Tibial artery (tissue), 4 donors: ENCODE measurements around the gene FXYD4.

ENCODE experiments used
- DNase-seq, 2 donors: peaks; one replicate each; pipeline ENCODE4 v3.0.0-alpha.2; 2019
- H3K27ac ChIP-seq, 2 donors: fragments of 200-600 bp; sonication (generic) in 1 of 2; 1 replicate in 1 of 2; 2 replicates in 1 of 2; pipeline ENCODE4 v1.5.1; 2018 to 2019; ENCODE audit warnings: mild to moderate bottlenecking in 1 of 2
- H3K27me3 ChIP-seq, 2 donors: fragments of 200-600 bp; sonication (generic) in 1 of 2; one replicate each; pipeline versions ENCODE4 v1.5.1 to v1.6.0; 2016 to 2019
- H3K36me3 ChIP-seq, 3 donors: fragments of 200-600 bp; sonication (generic) in 2 of 3; one replicate each; pipeline ENCODE4 v1.5.1; 2016 to 2019; ENCODE audit warnings: mild to moderate bottlenecking in 2 of 3
- H3K4me1 ChIP-seq, 4 donors: fragments of 200-600 bp; sonication (generic) in 2 of 4; 1 replicate in 3 of 4; 2 replicates in 1 of 4; pipeline ENCODE4 v1.5.1; 2016 to 2019
- H3K4me3 ChIP-seq, 2 donors: fragments of 200-600 bp; sonication (generic) in 1 of 2; 1 replicate in 1 of 2; 2 replicates in 1 of 2; pipeline ENCODE4 v1.5.1; 2018 to 2019; ENCODE audit warnings: mild to moderate bottlenecking in 2 of 2
- H3K9me3 ChIP-seq, 3 donors: fragments of 200-600 bp; sonication (generic) in 1 of 3; one replicate each; pipeline ENCODE4 v1.5.1; 2016 to 2019
- intact Hi-C: fragments of 100-400 bp; cut with DNase I; formaldehyde crosslinking; loops from one replicate; pipeline ENCODE4 v1.15.0; 2023; ENCODE audit warnings: low total_unique reads
- TF ChIP-seq, protein P1 (sequence below), 2 experiments: fragments of 200-600 bp in 1 of 2; fragments of 450-650 bp in 1 of 2; IDR thresholded peaks; one replicate each; pipeline ENCODE4 v1.5.1; 2017 to 2019; ENCODE audit warnings: antibody characterized with exemption in 2 of 2, mild to moderate bottlenecking in 1 of 2, moderate library complexity in 1 of 2

Gene FXYD4

DNA sequence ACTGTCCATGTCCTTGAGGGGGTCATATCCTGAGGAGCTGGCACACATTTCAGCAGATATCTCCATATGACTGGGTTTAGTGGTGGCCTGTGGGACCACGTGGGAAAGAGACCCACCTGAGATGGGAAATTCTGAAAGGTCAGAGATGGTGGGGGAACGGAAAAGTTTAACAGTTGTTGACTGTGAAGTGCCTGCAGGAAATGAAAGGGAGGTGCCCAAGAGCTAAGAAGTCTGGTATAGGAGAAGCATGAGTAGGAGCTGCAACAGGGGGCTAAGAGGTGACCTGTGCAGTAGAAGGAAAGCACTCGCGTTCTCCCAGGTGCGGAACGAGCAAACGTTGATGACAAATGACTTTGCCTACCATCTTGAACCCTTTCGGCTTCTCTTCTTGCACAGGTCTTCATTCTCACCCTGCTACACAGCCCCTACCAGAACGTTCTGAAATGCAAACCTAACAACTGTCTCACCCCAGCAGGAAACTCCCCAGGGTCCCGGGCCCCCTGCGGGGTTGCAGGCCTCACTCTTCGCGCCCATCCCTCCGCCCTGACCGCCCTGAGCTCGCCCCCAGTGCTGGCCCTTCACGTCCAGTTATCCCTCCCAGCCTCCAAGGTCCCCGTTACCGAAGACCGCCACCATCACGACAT is 9.8 kb upstream of the FXYD4 start:
- intact Hi-C loops, result no loop called here
- Histone ChIP-seq H3K27me3 (no peaks in the 10 kb centered on the region), H3K27ac (peak overlapping the region; percentile 53 to 54), H3K4me1 (peaks cover 0 to 13% (median 6%) of the 10 kb centered on the region in 4 donors), H3K4me3 (peak overlapping the region; percentile 44 to 61), H3K36me3 (no peaks in the 10 kb centered on the region), H3K9me3 (no peaks in the 10 kb centered on the region)
- TF ChIP-seq, protein P1, sequence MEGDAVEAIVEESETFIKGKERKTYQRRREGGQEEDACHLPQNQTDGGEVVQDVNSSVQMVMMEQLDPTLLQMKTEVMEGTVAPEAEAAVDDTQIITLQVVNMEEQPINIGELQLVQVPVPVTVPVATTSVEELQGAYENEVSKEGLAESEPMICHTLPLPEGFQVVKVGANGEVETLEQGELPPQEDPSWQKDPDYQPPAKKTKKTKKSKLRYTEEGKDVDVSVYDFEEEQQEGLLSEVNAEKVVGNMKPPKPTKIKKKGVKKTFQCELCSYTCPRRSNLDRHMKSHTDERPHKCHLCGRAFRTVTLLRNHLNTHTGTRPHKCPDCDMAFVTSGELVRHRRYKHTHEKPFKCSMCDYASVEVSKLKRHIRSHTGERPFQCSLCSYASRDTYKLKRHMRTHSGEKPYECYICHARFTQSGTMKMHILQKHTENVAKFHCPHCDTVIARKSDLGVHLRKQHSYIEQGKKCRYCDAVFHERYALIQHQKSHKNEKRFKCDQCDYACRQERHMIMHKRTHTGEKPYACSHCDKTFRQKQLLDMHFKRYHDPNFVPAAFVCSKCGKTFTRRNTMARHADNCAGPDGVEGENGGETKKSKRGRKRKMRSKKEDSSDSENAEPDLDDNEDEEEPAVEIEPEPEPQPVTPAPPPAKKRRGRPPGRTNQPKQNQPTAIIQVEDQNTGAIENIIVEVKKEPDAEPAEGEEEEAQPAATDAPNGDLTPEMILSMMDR (IDR thresholded peaks at IDR 0.05), result no peak
- DNase-seq, result no peak

DNA sequence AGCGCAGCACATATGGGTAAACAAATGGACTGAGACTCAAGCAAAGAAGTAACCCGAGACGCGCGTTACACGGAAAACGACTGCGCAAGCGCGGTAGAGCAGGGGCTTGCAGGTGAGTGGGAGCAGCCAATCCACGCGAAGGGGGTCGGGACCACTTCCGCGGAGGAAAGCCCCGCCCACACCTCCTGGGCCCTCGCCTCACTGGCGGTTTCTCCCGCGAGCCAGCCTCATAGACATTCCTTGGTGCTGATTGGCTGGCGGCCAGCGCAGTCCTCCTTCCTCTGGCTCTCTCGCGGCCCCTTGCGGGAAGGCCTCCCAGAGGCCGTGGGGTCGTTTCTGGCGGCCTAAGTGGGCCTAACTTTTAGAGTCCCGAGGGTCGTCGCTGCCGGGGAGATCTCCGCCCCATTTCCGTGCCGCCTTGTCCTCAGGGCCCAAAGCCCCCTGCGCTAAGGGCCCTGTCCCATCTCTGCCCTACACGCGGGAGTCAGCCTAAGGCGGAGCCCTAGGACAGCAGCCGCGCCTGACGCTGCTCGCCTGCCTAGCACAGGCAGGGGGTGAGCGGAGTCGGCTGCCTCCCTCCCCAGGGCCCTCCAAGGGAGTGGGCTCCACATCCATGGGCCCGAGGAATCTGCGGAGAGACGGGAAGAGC is 9.1 kb upstream of the FXYD4 start:
- Histone ChIP-seq H3K27me3 (no peaks in the 10 kb centered on the region), H3K9me3 (no peaks in the 10 kb centered on the region), H3K27ac (peak overlapping the region; percentile 53 to 54), H3K36me3 (no peaks in the 10 kb centered on the region), H3K4me3 (peak overlapping the region; percentile 44 to 61), H3K4me1 (peaks cover 0 to 13% (median 6%) of the 10 kb centered on the region in 4 donors)
- DNase-seq, result peak; percentile 90 to 94
- intact Hi-C loops, result no loop called here
- TF ChIP-seq, protein P1 (IDR thresholded peaks at IDR 0.05), result peak in 1 of 2 experiments; percentile 28

DNA sequence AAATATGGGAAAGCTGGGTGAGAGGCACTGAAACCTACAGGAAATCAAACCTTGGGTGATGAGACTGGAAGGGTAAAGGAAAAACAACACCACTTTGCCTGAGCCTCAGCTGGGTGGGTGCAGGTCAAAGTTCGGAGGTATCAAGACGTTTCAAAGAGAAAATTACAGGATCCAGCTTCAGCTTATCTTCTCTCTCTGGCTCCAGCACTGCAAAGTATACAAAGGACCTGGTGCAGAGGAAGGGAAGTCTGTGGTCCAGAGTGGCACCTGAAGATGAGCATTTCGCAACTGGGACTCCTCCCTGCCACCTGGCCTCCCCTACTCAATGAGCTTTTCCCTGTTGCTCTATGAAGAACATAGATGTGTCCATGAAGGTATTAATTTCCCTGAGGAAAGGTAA is 6.4 kb upstream of the FXYD4 start:
- no peaks in the 10 kb centered on the region for H3K36me3 ChIP-seq
- no peak for DNase-seq
- peaks cover 0 to 13% (median 6%) of the 10 kb centered on the region in 4 donors for H3K4me1 ChIP-seq
- H3K9me3 ChIP-seq, result no peaks in the 10 kb centered on the region
- TF ChIP-seq, protein P1 (IDR thresholded peaks at IDR 0.05), result no peak
- H3K27me3 ChIP-seq, result no peaks in the 10 kb centered on the region
- intact Hi-C loops, result no loop called here
- no peak overlapping the region for H3K27ac ChIP-seq
- H3K4me3 ChIP-seq, result no peak overlapping the region

DNA sequence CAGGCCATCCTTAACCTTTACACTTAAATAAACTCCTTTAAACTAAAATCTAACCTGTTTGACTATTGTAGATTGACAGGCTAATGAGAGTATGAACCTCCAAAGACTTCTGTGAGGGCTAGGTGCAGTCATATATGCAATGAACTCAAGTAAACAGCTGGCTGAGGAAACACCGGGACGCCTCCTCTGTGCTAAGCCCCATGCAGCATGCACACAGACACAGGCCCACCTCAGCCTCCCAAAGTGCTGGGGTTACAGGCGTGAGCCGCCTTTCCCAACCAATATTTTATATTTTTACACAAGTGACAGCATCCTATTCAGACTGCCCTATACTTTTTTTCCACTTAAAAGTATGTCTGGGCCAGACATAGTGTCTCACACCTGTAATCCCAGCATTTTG is 1.5 kb upstream of the FXYD4 start:
- no peak for DNase-seq
- intact Hi-C loops, result no loop called here
- TF ChIP-seq, protein P1 (IDR thresholded peaks at IDR 0.05), result no peak

DNA sequence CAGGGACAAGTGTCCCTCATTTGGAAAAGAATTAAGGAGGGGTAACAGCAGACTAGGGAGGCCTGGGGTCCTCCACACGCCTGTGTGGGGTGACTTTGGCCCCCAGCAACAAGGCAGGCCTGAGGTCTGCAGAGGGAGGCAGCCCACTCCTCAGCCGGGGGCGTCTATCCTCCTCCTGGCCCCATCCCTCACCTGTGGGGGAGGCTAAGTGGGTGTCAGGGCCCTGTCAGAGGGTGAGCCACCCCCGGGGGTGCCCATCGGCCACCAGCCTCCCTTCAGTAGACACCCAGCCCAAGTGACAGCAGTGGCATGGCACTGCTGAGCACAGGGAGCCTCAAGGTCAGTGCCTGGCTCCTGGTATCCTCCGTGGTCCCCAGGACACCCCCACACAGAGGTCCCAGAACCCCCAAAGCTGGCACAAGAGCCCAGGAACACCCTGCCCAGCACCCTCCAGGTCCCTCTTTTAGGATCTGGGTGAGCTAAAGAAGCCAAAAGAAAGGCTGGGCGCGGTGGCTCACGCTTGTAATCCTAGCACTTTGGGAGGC is 693 bp upstream of the FXYD4 start:
- DNase-seq, result no peak
- TF ChIP-seq, protein P1 (IDR thresholded peaks at IDR 0.05), result no peak
- no peaks in the 10 kb centered on the region for H3K4me1 ChIP-seq
- no peaks in the 10 kb centered on the region for H3K27me3 ChIP-seq
- H3K9me3 ChIP-seq, result no peaks in the 10 kb centered on the region
- intact Hi-C loops, result no loop called here
- H3K4me3 ChIP-seq, result no peak overlapping the region
- no peak overlapping the region for H3K27ac ChIP-seq
- H3K36me3 ChIP-seq, result no peaks in the 10 kb centered on the region

More for the DNA sequence above, 1.5 kb upstream of the FXYD4 start:
- H3K4me1 ChIP-seq, result no peaks in the 10 kb centered on the region
- H3K9me3 ChIP-seq, result no peaks in the 10 kb centered on the region
- no peak overlapping the region for H3K27ac ChIP-seq
- no peak overlapping the region for H3K4me3 ChIP-seq
- H3K36me3 ChIP-seq, result no peaks in the 10 kb centered on the region
- H3K27me3 ChIP-seq, result no peaks in the 10 kb centered on the region
